ENCODE results near the gene IGSF9. TPM values are rescaled to one million over a fixed set of nuclear protein-coding genes. Genes with fewer than 3 reads are reported as not detected.

Gene IGSF9
- total RNA-seq, 1 experiment from 2014 or later: 15.6 TPM

- Histone ChIP-seq H3K36me3 (ENCODE audit: low read depth, low read length) (peaks cover 8% of the 10 kb centered on the region), H3K9me3 (ENCODE audit: low read length) (no peaks in the 10 kb centered on the region), H4K20me1 (ENCODE audit: low read length) (peaks cover 14% of the 10 kb centered on the region), H2AFZ (ENCODE audit: low read length) (no peak overlapping the region), H3K9ac (ENCODE audit: low read length) (no peak overlapping the region), H3F3A (ENCODE audit: low read length, unreplicated experiment) (no peaks in the 10 kb centered on the region), H3K9me2 (replicated peaks; ENCODE audit: low read length) (no peaks in the 10 kb centered on the region), H3K27ac (ENCODE audit: low read length) (no peak overlapping the region), H3K79me2 (ENCODE audit: low read length) (peaks cover 30% of the 10 kb centered on the region), H3K4me2 (ENCODE audit: low read length) (no peak overlapping the region), H3K4me3 (ENCODE audit: low read length) (no peak overlapping the region), H3K27me3 (ENCODE audit: low read length) (no peaks in the 10 kb centered on the region), H3K4me1 (ENCODE audit: insufficient read depth, low read length) (peaks cover 18% of the 10 kb centered on the region)
- ChIA-PET CTCF (no interaction called here), POLR2A (ENCODE audit: unreplicated experiment) (no interaction called here)
- ATAC-seq (no peak), DNase-seq (no peak)
- intact Hi-C loops (cut with micrococcal nuclease): no loop called here
- BruUV-seq (replicated peaks): no TSS peak
- TF ChIP-seq EZH2phosphoT487 (IDR thresholded peaks at IDR 0.05; ENCODE audit: borderline replicate concordance, low read length): no peak
- TF ChIP-seq CTCF (conservative IDR thresholded peaks at IDR 0.05; ENCODE audit: low read depth, low read length): no peak
- TF ChIP-seq EZH2 (IDR thresholded peaks at IDR 0.05; ENCODE audit: low read length, unreplicated experiment): no peak
Observed at GRCh38 chr1:159927849-159928431, 17.5 kb downstream of the IGSF9 start.

- Histone ChIP-seq H3K4me3 (ENCODE audit: low read length) (no peak overlapping the region), H3K9me3 (ENCODE audit: low read length) (no peaks in the 10 kb centered on the region), H3K9me2 (replicated peaks; ENCODE audit: low read length) (no peaks in the 10 kb centered on the region), H3F3A (ENCODE audit: low read length, unreplicated experiment) (no peaks in the 10 kb centered on the region), H3K27ac (ENCODE audit: low read length) (no peak overlapping the region), H3K36me3 (ENCODE audit: low read depth, low read length) (peaks cover 14% of the 10 kb centered on the region), H3K9ac (ENCODE audit: low read length) (no peak overlapping the region), H3K4me1 (ENCODE audit: insufficient read depth, low read length) (peaks cover 23% of the 10 kb centered on the region), H3K79me2 (ENCODE audit: low read length) (peaks cover 37% of the 10 kb centered on the region), H4K20me1 (ENCODE audit: low read length) (peaks cover 20% of the 10 kb centered on the region), H3K27me3 (ENCODE audit: low read length) (no peaks in the 10 kb centered on the region), H3K4me2 (ENCODE audit: low read length) (no peak overlapping the region), H2AFZ (ENCODE audit: low read length) (no peak overlapping the region)
- intact Hi-C loops (cut with micrococcal nuclease): no loop called here
- TF ChIP-seq CTCF (conservative IDR thresholded peaks at IDR 0.05; ENCODE audit: low read depth, low read length) (no peak), EZH2phosphoT487 (IDR thresholded peaks at IDR 0.05; ENCODE audit: borderline replicate concordance, low read length) (no peak), EZH2 (IDR thresholded peaks at IDR 0.05; ENCODE audit: low read length, unreplicated experiment) (no peak)
- POLR2A ChIA-PET (ENCODE audit: unreplicated experiment): no interaction called here
- ATAC-seq: no peak
- CTCF ChIA-PET: no interaction called here
- no peak for DNase-seq
- BruUV-seq (replicated peaks): no TSS peak
Observed at GRCh38 chr1:159927211-159927848, 18.1 kb downstream of the IGSF9 start.

- peaks cover 30% of the 10 kb centered on the region for H3K36me3 ChIP-seq (ENCODE audit: low read depth, low read length)
- H3K9me3 ChIP-seq (ENCODE audit: low read length): no peaks in the 10 kb centered on the region
- H3K27me3 ChIP-seq (ENCODE audit: low read length): no peaks in the 10 kb centered on the region
- peak overlapping the region; percentile 99 for H3K27ac ChIP-seq (ENCODE audit: low read length)
- H3K4me2 ChIP-seq (ENCODE audit: low read length): peak overlapping the region; percentile 98
- DNase-seq: no peak
- H2AFZ ChIP-seq (ENCODE audit: low read length): peak overlapping the region; percentile 62; the same call in 1 of the 2 replicates
- H3K9me2 ChIP-seq (replicated peaks; ENCODE audit: low read length): no peaks in the 10 kb centered on the region
- CTCF ChIA-PET: interaction anchor here (1.3 to 1.5 kb wide), 2 partner anchors 33 to 82 kb away, joined by 9 to 10 read pairs; no protein-coding TSS in a partner anchor
- peaks cover 39% of the 10 kb centered on the region for H3K4me1 ChIP-seq (ENCODE audit: insufficient read depth, low read length)
- H4K20me1 ChIP-seq (ENCODE audit: low read length): peaks cover 36% of the 10 kb centered on the region
- H3K79me2 ChIP-seq (ENCODE audit: low read length): peaks cover 53% of the 10 kb centered on the region
- peak; percentile 0 for ATAC-seq
- intact Hi-C loops (cut with micrococcal nuclease): loop anchor here (2.0 kb wide), 2 partner anchors 19 to 29 kb away; partner anchors contain the start of gene IGSF9
- H3F3A ChIP-seq (ENCODE audit: low read length, unreplicated experiment): peaks cover 4% of the 10 kb centered on the region
- H3K4me3 ChIP-seq (ENCODE audit: low read length): peak overlapping the region; percentile 96
- H3K9ac ChIP-seq (ENCODE audit: low read length): peak overlapping the region; percentile 99
- POLR2A ChIA-PET (ENCODE audit: unreplicated experiment): interaction anchor here (0.6 to 1.2 kb wide), 4 partner anchors 14 to 104 kb away, joined by 3 to 6 read pairs (median 4); no protein-coding TSS in a partner anchor
- BruUV-seq (replicated peaks): TSS peak; percentile 50
- no peak for TF ChIP-seq EZH2 (IDR thresholded peaks at IDR 0.05; ENCODE audit: low read length, unreplicated experiment)
- no peak for TF ChIP-seq CTCF (conservative IDR thresholded peaks at IDR 0.05; ENCODE audit: low read depth, low read length)
- no peak for TF ChIP-seq EZH2phosphoT487 (IDR thresholded peaks at IDR 0.05; ENCODE audit: borderline replicate concordance, low read length)
Observed at GRCh38 chr1:159925719-159926078, 19.7 kb downstream of the IGSF9 start.

All from PC-3 (cell line).